Loucy (cell line): ENCODE measurements around the gene CNTNAP2.

Experiments used
- H2AFZ ChIP-seq: fragments of 200-600 bp; sonication (generic); 2 replicates; pipeline ENCODE4 v1.6.0; 2016; ENCODE audit warnings: antibody characterized with exemption, mild to moderate bottlenecking, low read length, moderate library complexity
- H3F3A ChIP-seq: fragments of 200-600 bp; 2 replicates; pipeline ENCODE4 v1.6.0; 2016; ENCODE audit warnings: antibody characterized with exemption, low read depth, mild to moderate bottlenecking
- H3K27me3 ChIP-seq: fragments of 200-600 bp; sonication (generic); 2 replicates; pipeline ENCODE4 v1.6.1; 2014; ENCODE audit warnings: low read length, mild to moderate bottlenecking; ENCODE audit not compliant: insufficient read depth, poor library complexity, severe bottlenecking
- H3K36me3 ChIP-seq: fragments of 200-600 bp; sonication (generic); 2 replicates; pipeline ENCODE4 v1.6.1; 2016; ENCODE audit warnings: low read length; ENCODE audit not compliant: insufficient read depth
- H3K4me1 ChIP-seq: fragments of 200-600 bp; sonication (generic); 2 replicates; pipeline ENCODE4 v1.5.1; 2014; ENCODE audit warnings: low read length, mild to moderate bottlenecking; ENCODE audit not compliant: insufficient read depth, poor library complexity, severe bottlenecking
- H3K4me2 ChIP-seq: fragments of 200-600 bp; sonication (generic); 2 replicates; pipeline ENCODE4 v1.6.0; 2014; ENCODE audit warnings: antibody characterized with exemption, low read length, low read depth, mild to moderate bottlenecking; ENCODE audit not compliant: poor library complexity, severe bottlenecking
- H3K4me3 ChIP-seq: fragments of 200-600 bp; sonication (generic); 2 replicates; pipeline ENCODE4 v1.5.1; 2014; ENCODE audit warnings: low read length, mild to moderate bottlenecking, mixed read lengths; ENCODE audit not compliant: poor library complexity, severe bottlenecking
- H3K79me2 ChIP-seq: fragments of 200-600 bp; sonication (generic); 2 replicates; pipeline ENCODE4 v1.6.1; 2014; ENCODE audit warnings: low read length; ENCODE audit not compliant: insufficient read depth
- H3K9ac ChIP-seq: fragments of 200-600 bp; sonication (generic); 2 replicates; pipeline ENCODE4 v1.6.0; 2014; ENCODE audit warnings: mild to moderate bottlenecking, low read depth, low read length, moderate library complexity; ENCODE audit not compliant: poor library complexity, severe bottlenecking
- H3K9me2 ChIP-seq: fragments of 200-600 bp; sonication (generic); replicated peaks from 2 replicates; pipeline ENCODE4 v1.6.1; 2016; ENCODE audit warnings: low read depth, low read length, mixed read lengths
- H3K9me3 ChIP-seq: fragments of 200-600 bp; sonication (generic); 2 replicates; pipeline ENCODE4 v1.6.1; 2014; ENCODE audit warnings: mild to moderate bottlenecking, antibody characterized with exemption, low read length, low read depth; ENCODE audit not compliant: insufficient read depth
- H4K20me1 ChIP-seq: fragments of 200-600 bp; sonication (generic); 2 replicates; pipeline ENCODE4 v1.6.0; 2014; ENCODE audit warnings: antibody characterized with exemption, low read length, mild to moderate bottlenecking; ENCODE audit not compliant: insufficient read depth, poor library complexity, severe bottlenecking
- EZH2phosphoT487 ChIP-seq: fragments of 200-600 bp; IDR thresholded peaks from 2 replicates; pipeline ENCODE4 v1.6.1; 2018; ENCODE audit warnings: antibody characterized with exemption, mild to moderate bottlenecking, moderate library complexity, borderline replicate concordance
- TF ChIP-seq, protein P1 (sequence below): fragments of 200-600 bp; sonication (generic); conservative IDR thresholded peaks from 2 replicates; pipeline ENCODE4 v1.5.1; 2014; ENCODE audit warnings: mild to moderate bottlenecking, antibody characterized with exemption, low read length

Gene CNTNAP2

DNA sequence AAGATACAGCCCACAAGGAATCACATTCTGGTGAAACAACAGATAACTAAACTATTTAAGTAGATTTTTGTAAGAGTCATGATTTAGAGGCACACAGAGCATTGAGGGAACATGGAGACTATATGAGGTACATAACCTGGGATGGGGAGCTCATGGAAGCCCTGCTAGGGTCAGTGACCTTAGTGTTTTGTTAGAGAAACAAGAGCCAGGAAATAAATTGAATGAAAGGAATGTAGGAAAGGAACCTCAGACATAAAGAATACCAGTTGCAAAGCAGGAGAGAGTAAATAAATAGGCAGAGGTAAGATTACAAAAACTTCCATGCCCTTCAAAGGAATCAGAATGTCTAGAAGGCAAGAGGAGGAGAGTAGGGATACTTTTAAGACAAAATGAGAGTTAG is 1076.9 kb downstream of the CNTNAP2 start:
- no peaks in the 10 kb centered on the region for H3K9me3 ChIP-seq

DNA sequence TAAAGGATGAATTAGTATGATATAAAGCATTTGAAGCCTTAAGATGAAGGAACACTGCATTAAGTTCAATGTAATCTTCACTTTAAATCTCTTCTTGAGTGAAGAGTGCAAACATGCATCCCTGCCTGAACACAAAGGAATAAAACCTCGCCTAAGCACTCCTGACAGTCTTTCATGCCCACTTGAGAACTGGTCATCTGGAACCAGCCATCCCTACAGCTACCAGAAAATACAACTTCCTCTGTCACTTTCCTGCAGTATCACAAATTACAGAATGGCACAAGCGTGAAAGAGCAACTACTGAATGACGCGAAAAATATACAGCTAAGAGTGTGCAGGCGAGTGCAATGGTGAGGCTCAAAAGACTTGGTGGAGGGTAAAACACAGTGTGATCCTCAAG is 1079.9 kb downstream of the CNTNAP2 start:
- no peaks in the 10 kb centered on the region for H3K4me1 ChIP-seq
- no peaks in the 10 kb centered on the region for H4K20me1 ChIP-seq
- no peak overlapping the region for H2AFZ ChIP-seq
- H3K36me3 ChIP-seq, result no peaks in the 10 kb centered on the region
- H3K9me2 ChIP-seq, result no peaks in the 10 kb centered on the region
- H3K4me3 ChIP-seq, result no peak overlapping the region
- TF ChIP-seq EZH2phosphoT487, result no peak
- TF ChIP-seq, protein P1, sequence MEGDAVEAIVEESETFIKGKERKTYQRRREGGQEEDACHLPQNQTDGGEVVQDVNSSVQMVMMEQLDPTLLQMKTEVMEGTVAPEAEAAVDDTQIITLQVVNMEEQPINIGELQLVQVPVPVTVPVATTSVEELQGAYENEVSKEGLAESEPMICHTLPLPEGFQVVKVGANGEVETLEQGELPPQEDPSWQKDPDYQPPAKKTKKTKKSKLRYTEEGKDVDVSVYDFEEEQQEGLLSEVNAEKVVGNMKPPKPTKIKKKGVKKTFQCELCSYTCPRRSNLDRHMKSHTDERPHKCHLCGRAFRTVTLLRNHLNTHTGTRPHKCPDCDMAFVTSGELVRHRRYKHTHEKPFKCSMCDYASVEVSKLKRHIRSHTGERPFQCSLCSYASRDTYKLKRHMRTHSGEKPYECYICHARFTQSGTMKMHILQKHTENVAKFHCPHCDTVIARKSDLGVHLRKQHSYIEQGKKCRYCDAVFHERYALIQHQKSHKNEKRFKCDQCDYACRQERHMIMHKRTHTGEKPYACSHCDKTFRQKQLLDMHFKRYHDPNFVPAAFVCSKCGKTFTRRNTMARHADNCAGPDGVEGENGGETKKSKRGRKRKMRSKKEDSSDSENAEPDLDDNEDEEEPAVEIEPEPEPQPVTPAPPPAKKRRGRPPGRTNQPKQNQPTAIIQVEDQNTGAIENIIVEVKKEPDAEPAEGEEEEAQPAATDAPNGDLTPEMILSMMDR, result no peak
- no peaks in the 10 kb centered on the region for H3K27me3 ChIP-seq
- no peaks in the 10 kb centered on the region for H3K9me3 ChIP-seq
- no peak overlapping the region for H3K9ac ChIP-seq
- no peaks in the 10 kb centered on the region for H3K79me2 ChIP-seq
- H3F3A ChIP-seq, result no peaks in the 10 kb centered on the region
- no peak overlapping the region for H3K4me2 ChIP-seq

More for the DNA sequence above, 1076.9 kb downstream of the CNTNAP2 start:
- Histone ChIP-seq H3K36me3 (no peaks in the 10 kb centered on the region), H3K4me3 (no peak overlapping the region), H3K9me2 (no peaks in the 10 kb centered on the region), H3K4me2 (no peak overlapping the region), H2AFZ (no peak overlapping the region), H3F3A (no peaks in the 10 kb centered on the region), H3K27me3 (no peaks in the 10 kb centered on the region), H4K20me1 (no peaks in the 10 kb centered on the region), H3K4me1 (no peaks in the 10 kb centered on the region), H3K9ac (no peak overlapping the region), H3K79me2 (no peaks in the 10 kb centered on the region)
- no peak for TF ChIP-seq EZH2phosphoT487
- TF ChIP-seq, protein P1, result no peak

DNA sequence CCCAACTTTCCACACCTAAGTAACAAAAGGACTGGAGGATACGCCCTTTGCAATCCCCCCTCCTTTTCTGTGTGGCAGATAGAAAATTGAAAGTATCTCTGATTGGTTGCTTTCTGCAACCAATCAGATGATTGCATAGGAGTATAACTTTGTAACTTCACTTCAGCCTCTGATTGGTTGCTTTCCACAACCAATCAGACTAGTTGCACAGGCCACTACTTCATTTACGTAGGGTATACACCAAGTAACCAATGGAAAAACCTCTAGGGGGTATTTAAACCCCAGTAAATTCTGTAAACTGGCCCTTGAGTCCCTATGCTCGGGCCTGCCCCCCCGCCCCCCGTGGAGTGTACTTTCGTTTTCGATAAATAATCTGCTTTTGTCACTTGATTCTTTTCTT is 1080.4 kb downstream of the CNTNAP2 start:
- Histone ChIP-seq H2AFZ (no peak overlapping the region), H3K4me3 (no peak overlapping the region), H3K27me3 (no peaks in the 10 kb centered on the region), H3K4me1 (no peaks in the 10 kb centered on the region), H3K4me2 (peak overlapping the region; percentile 3), H3K9ac (no peak overlapping the region), H3K79me2 (no peaks in the 10 kb centered on the region), H3K36me3 (no peaks in the 10 kb centered on the region), H4K20me1 (no peaks in the 10 kb centered on the region), H3K9me3 (no peaks in the 10 kb centered on the region), H3F3A (no peaks in the 10 kb centered on the region), H3K9me2 (no peaks in the 10 kb centered on the region)
- no peak for TF ChIP-seq EZH2phosphoT487
- TF ChIP-seq, protein P1, result no peak
